Large intestine (tissue), 3 donors: ENCODE results near the gene ZW10. TPM values are rescaled to one million over a fixed set of nuclear protein-coding genes. Genes with fewer than 3 reads are reported as not detected.

Experiments used
- DNase-seq, 2 donors: peaks; one replicate each; pipeline versions ENCODE4 v3.0.0 to v3.0.0-alpha.2; 2013
- H3K27ac ChIP-seq: one replicate; pipeline ENCODE4 v1.5.1; 2013; ENCODE audit warnings: low read length
- H3K27me3 ChIP-seq: 2 replicates; pipeline ENCODE4 v1.6.1; 2013; ENCODE audit warnings: low read length; ENCODE audit not compliant: control insufficient read depth, insufficient read depth
- H3K36me3 ChIP-seq: 2 replicates; pipeline ENCODE4 v1.6.1; 2013; ENCODE audit warnings: low read length; ENCODE audit not compliant: control insufficient read depth, insufficient read depth
- H3K4me1 ChIP-seq: one replicate; pipeline ENCODE4 v1.6.1; 2013; ENCODE audit warnings: low read length; ENCODE audit not compliant: control insufficient read depth, insufficient read depth
- H3K4me3 ChIP-seq: one replicate; pipeline ENCODE4 v1.5.1; 2013; ENCODE audit warnings: low read length
- H3K9me3 ChIP-seq: one replicate; pipeline ENCODE4 v1.6.1; 2013; ENCODE audit warnings: mild to moderate bottlenecking, low read depth, low read length, moderate library complexity; ENCODE audit not compliant: control insufficient read depth
- WGBS: methylation state at CpG from one replicate; pipeline ENCODE4 v1.1.5; 2013; ENCODE audit warnings: low lambda C conversion rate; ENCODE audit not compliant: insufficient coverage; 5-methylcytosine and 5-hydroxymethylcytosine counted together
- polyA plus RNA-seq: library from polyadenylated mRNA; unstranded; fragments of 120-200 nt; gene quantifications from one replicate; pipeline ENCODE4 v1.2.1, GENCODE V29; 2013

Gene ZW10
- polyA plus RNA-seq, 1 donor = 14.7 TPM

- DNase-seq = no peak
- no CpG with 5 or more reads among the region's 1 CpG for WGBS
- H3K9me3 ChIP-seq = no peaks in the 10 kb centered on the region
- H3K4me1 ChIP-seq = no peaks in the 10 kb centered on the region
- no peaks in the 10 kb centered on the region for H3K36me3 ChIP-seq
- H3K27ac ChIP-seq = no peak overlapping the region
- no peak overlapping the region for H3K4me3 ChIP-seq
- H3K27me3 ChIP-seq = no peaks in the 10 kb centered on the region
Observed at GRCh38 chr11:113701491-113701890, 72.0 kb downstream of the ZW10 start.

- no peak for DNase-seq
- Histone ChIP-seq H3K4me1 (no peaks in the 10 kb centered on the region), H3K27ac (no peak overlapping the region), H3K9me3 (no peaks in the 10 kb centered on the region), H3K27me3 (no peaks in the 10 kb centered on the region), H3K36me3 (no peaks in the 10 kb centered on the region), H3K4me3 (no peak overlapping the region)
- no CpG with 5 or more reads among the region's 3 CpGs for WGBS
Observed at GRCh38 chr11:113698515-113698914, 75.0 kb downstream of the ZW10 start.

- WGBS = 100% methylated on average over 2 of the region's 7 CpGs
- H3K9me3 ChIP-seq = no peaks in the 10 kb centered on the region
- no peak overlapping the region for H3K27ac ChIP-seq
- no peaks in the 10 kb centered on the region for H3K4me1 ChIP-seq
- no peak for DNase-seq
- no peak overlapping the region for H3K4me3 ChIP-seq
- H3K36me3 ChIP-seq = no peaks in the 10 kb centered on the region
- no peaks in the 10 kb centered on the region for H3K27me3 ChIP-seq
Observed at GRCh38 chr11:113697756-113698407, 75.6 kb downstream of the ZW10 start.

GRCh38 chr11:113697111-113697510 lies 76.4 kb downstream of the ZW10 start:
- DNase-seq = no peak
- Histone ChIP-seq H3K4me3 (no peak overlapping the region), H3K9me3 (no peaks in the 10 kb centered on the region), H3K27ac (no peak overlapping the region), H3K4me1 (no peaks in the 10 kb centered on the region), H3K27me3 (no peaks in the 10 kb centered on the region), H3K36me3 (no peaks in the 10 kb centered on the region)
- WGBS = no CpG with 5 or more reads among the region's 5 CpGs

- DNase-seq = no peak
- Histone ChIP-seq H3K4me1 (peaks cover 9% of the 10 kb centered on the region), H3K9me3 (no peaks in the 10 kb centered on the region), H3K27me3 (no peaks in the 10 kb centered on the region), H3K27ac (no peak overlapping the region), H3K36me3 (no peaks in the 10 kb centered on the region), H3K4me3 (no peak overlapping the region)
- WGBS = no CpG with 5 or more reads among the region's 4 CpGs
Observed at GRCh38 chr11:113695207-113695606, 78.3 kb downstream of the ZW10 start.

- peaks cover 3% of the 10 kb centered on the region for H3K9me3 ChIP-seq
- no peaks in the 10 kb centered on the region for H3K27me3 ChIP-seq
- no peaks in the 10 kb centered on the region for H3K36me3 ChIP-seq
- DNase-seq = no peak
- H3K27ac ChIP-seq = no peak overlapping the region
- no CpG with 5 or more reads among the region's 12 CpGs for WGBS
- H3K4me3 ChIP-seq = no peak overlapping the region
- H3K4me1 ChIP-seq = peaks cover 11% of the 10 kb centered on the region
Observed at GRCh38 chr11:113694390-113694789, 79.1 kb downstream of the ZW10 start.

GRCh38 chr11:113693030-113693429 lies 80.5 kb downstream of the ZW10 start:
- Histone ChIP-seq H3K4me3 (no peak overlapping the region), H3K27ac (no peak overlapping the region), H3K27me3 (no peaks in the 10 kb centered on the region), H3K4me1 (peaks cover 11% of the 10 kb centered on the region), H3K9me3 (peaks cover 3% of the 10 kb centered on the region), H3K36me3 (no peaks in the 10 kb centered on the region)
- no peak for DNase-seq
- no CpG with 5 or more reads among the region's 13 CpGs for WGBS

- no peak overlapping the region for H3K4me3 ChIP-seq
- peaks cover 3% of the 10 kb centered on the region for H3K9me3 ChIP-seq
- H3K27me3 ChIP-seq = no peaks in the 10 kb centered on the region
- H3K36me3 ChIP-seq = no peaks in the 10 kb centered on the region
- no CpG with 5 or more reads among the region's 15 CpGs for WGBS
- DNase-seq = peak; percentile 80 to 87
- peak overlapping the region; percentile 9 for H3K27ac ChIP-seq
- peaks cover 14% of the 10 kb centered on the region for H3K4me1 ChIP-seq
Observed at GRCh38 chr11:113690619-113691569, 82.6 kb downstream of the ZW10 start.

GRCh38 chr11:113689768-113690618 lies 83.5 kb downstream of the ZW10 start:
- Histone ChIP-seq H3K9me3 (peaks cover 3% of the 10 kb centered on the region), H3K36me3 (no peaks in the 10 kb centered on the region), H3K27ac (peak overlapping the region; percentile 9), H3K4me3 (no peak overlapping the region), H3K4me1 (peaks cover 17% of the 10 kb centered on the region), H3K27me3 (no peaks in the 10 kb centered on the region)
- 88% methylated on average over 3 of the region's 19 CpGs for WGBS
- DNase-seq = no peak
